Keratinocyte (primary cell): ENCODE results near the gene DNAH8. TPM values are rescaled to one million over a fixed set of nuclear protein-coding genes. Genes with fewer than 3 reads are reported as not detected.

Source experiments
- DNase-seq: peaks from one replicate; pipeline ENCODE4 v3.0.0-alpha.2; 2011; ENCODE audit warnings: low read depth, missing footprints, low spot score
- FAIRE-seq: peaks from 2 replicates; lab custom pipeline; 2011; peaks lifted over from hg19 to GRCh38; lab: Jason Lieb, UNC
- H2AFZ ChIP-seq: 2 replicates; pipeline ENCODE4 v1.6.0; 2012; ENCODE audit warnings: low read length, control low read depth, inconsistent platforms; ENCODE audit not compliant: control insufficient read depth
- H3K27ac ChIP-seq: 2 replicates; pipeline ENCODE4 v1.5.1; 2011; ENCODE audit warnings: low read length; ENCODE audit not compliant: control insufficient read depth, insufficient read depth
- H3K27me3 ChIP-seq: 3 replicates; pipeline ENCODE4 v1.6.0; 2011; ENCODE audit warnings: low read length; ENCODE audit not compliant: control insufficient read depth, insufficient read depth; ENCODE audit errors: extremely low read depth
- H3K36me3 ChIP-seq, 2 experiments: 2 replicates in 1 of 2; 3 replicates in 1 of 2; pipeline ENCODE4 v1.5.1; 2011; ENCODE audit warnings: low read length in 2 of 2, mild to moderate bottlenecking in 1 of 2; ENCODE audit not compliant: control insufficient read depth in 2 of 2, insufficient read depth in 2 of 2; ENCODE audit errors: extremely low read depth in 1 of 2
- H3K4me1 ChIP-seq: 3 replicates; pipeline ENCODE4 v1.5.1; 2011; ENCODE audit warnings: low read length; ENCODE audit not compliant: control insufficient read depth, insufficient read depth; ENCODE audit errors: extremely low read depth
- H3K4me2 ChIP-seq: 3 replicates; pipeline ENCODE4 v1.6.0; 2011; ENCODE audit warnings: low read depth, low read length; ENCODE audit not compliant: control insufficient read depth, insufficient read depth; ENCODE audit errors: extremely low read depth
- H3K4me3 ChIP-seq, 3 experiments: fragments of 200-600 bp in 1 of 3; sonication (generic) in 1 of 3; 2 replicates in 2 of 3; 3 replicates in 1 of 3; pipeline ENCODE4 v1.5.1; 2011 to 2016; ENCODE audit warnings: low read length in 3 of 3, mild to moderate bottlenecking in 3 of 3, control low read depth in 2 of 3, inconsistent platforms in 1 of 3, low read depth in 1 of 3, mixed read lengths in 1 of 3, mixed run types in 1 of 3, moderate library complexity in 1 of 3; ENCODE audit not compliant: control insufficient read depth in 2 of 3, insufficient read depth in 2 of 3; ENCODE audit errors: extremely low read depth in 1 of 3
- H3K79me2 ChIP-seq: 2 replicates; pipeline ENCODE4 v1.6.0; 2012; ENCODE audit warnings: low read length; ENCODE audit not compliant: control insufficient read depth, insufficient read depth
- H3K9ac ChIP-seq: 3 replicates; pipeline ENCODE4 v1.6.0; 2011; ENCODE audit warnings: low read length; ENCODE audit not compliant: control insufficient read depth, insufficient read depth; ENCODE audit errors: extremely low read depth
- H3K9me1 ChIP-seq: 3 replicates; pipeline ENCODE4 v1.6.0; 2011; ENCODE audit warnings: low read length; ENCODE audit not compliant: control insufficient read depth, insufficient read depth; ENCODE audit errors: extremely low read depth
- H3K9me3 ChIP-seq: 2 replicates; pipeline ENCODE4 v1.5.1; 2012; ENCODE audit warnings: low read depth, low read length; ENCODE audit not compliant: control insufficient read depth
- H4K20me1 ChIP-seq: 3 replicates; pipeline ENCODE4 v1.6.0; 2011; ENCODE audit warnings: low read length; ENCODE audit not compliant: control insufficient read depth, insufficient read depth; ENCODE audit errors: extremely low read depth
- EZH2 ChIP-seq: IDR thresholded peaks from one replicate; pipeline ENCODE4 v1.6.1; 2012; ENCODE audit warnings: inconsistent platforms, mild to moderate bottlenecking, low read length, moderate library complexity
- dilution Hi-C: fragments of 300-500 bp; cut with MboI; formaldehyde crosslinking; loops from one replicate; pipeline ENCODE4 v1.7.0; 2020; ENCODE audit warnings: low sequenced_read_pairs; ENCODE audit not compliant: extremely low pct_ligation_motif_present
- polyA plus RNA-seq, 5 experiments: library from polyadenylated mRNA; depleted of rRNA in 3 of 5; stranded (reverse) in 3 of 5; stranded (forward) in 1 of 5; unstranded in 1 of 5; fragments of >200 nt; gene quantifications; 1 replicate in 1 of 5; 2 replicates in 3 of 5; 3 replicates in 1 of 5; pipeline versions ENCODE4 v1.2.1 to v1.2.3, GENCODE V29; 2011 to 2012; ENCODE audit warnings: missing spikeins in 2 of 5, low read depth in 1 of 5, low replicate concordance in 1 of 5
- TF ChIP-seq, protein P1 (sequence below), 3 experiments: IDR thresholded peaks in 1 of 3; conservative IDR thresholded peaks in 1 of 3; optimal IDR thresholded peaks in 1 of 3; 2 replicates in 2 of 3; 3 replicates in 1 of 3; pipeline versions ENCODE3 to v1.5.1; 2011; ENCODE audit warnings: low read length in 3 of 3, mild to moderate bottlenecking in 3 of 3, moderate library complexity in 2 of 3, control low read depth in 1 of 3, inconsistent platforms in 1 of 3; ENCODE audit not compliant: insufficient read depth in 2 of 3; ENCODE audit errors: extremely low read depth in 1 of 3

DNAH8 gene
- polyA plus RNA-seq, 1 donor (not counting 4 experiments of a cell fraction or from before 2014, with no cell fraction given), result 0.01 TPM

DNA sequence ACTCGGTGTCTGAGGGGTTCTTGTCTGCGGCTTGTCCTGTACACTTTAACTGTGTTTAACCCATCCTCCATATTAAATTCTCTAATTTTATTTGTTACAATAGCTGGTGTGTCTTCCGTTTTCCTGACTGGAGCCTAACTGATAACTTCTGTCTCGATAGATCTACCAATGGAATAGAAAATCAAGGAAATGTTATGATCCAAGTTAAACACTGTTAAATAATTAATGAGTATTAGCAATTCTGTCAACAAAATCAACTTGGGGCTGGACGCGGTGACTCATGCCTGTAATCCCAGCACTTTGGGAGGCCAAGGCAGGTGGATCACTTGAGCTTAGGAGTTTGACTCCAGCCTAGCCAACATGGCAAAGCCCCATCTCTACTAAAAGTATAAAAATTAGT lies 81.7 kb downstream of the DNAH8 start:
- FAIRE-seq (no peak), DNase-seq (no peak)
- Histone ChIP-seq H3K9ac (no peak overlapping the region), H3K27ac (no peak overlapping the region), H3K27me3 (no peaks in the 10 kb centered on the region), H3K79me2 (no peaks in the 10 kb centered on the region), H3K4me1 (peaks cover 29% of the 10 kb centered on the region), H2AFZ (no peak overlapping the region), H3K9me3 (no peaks in the 10 kb centered on the region), H3K4me3 (no peak overlapping the region), H3K9me1 (no peaks in the 10 kb centered on the region), H3K4me2 (no peak overlapping the region), H4K20me1 (no peaks in the 10 kb centered on the region), H3K36me3 (no peaks in the 10 kb centered on the region)
- dilution Hi-C loops, result no loop called here
- TF ChIP-seq, protein P1, sequence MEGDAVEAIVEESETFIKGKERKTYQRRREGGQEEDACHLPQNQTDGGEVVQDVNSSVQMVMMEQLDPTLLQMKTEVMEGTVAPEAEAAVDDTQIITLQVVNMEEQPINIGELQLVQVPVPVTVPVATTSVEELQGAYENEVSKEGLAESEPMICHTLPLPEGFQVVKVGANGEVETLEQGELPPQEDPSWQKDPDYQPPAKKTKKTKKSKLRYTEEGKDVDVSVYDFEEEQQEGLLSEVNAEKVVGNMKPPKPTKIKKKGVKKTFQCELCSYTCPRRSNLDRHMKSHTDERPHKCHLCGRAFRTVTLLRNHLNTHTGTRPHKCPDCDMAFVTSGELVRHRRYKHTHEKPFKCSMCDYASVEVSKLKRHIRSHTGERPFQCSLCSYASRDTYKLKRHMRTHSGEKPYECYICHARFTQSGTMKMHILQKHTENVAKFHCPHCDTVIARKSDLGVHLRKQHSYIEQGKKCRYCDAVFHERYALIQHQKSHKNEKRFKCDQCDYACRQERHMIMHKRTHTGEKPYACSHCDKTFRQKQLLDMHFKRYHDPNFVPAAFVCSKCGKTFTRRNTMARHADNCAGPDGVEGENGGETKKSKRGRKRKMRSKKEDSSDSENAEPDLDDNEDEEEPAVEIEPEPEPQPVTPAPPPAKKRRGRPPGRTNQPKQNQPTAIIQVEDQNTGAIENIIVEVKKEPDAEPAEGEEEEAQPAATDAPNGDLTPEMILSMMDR (optimal IDR thresholded peaks at IDR 0.05 in 1 of 3, IDR thresholded peaks at IDR 0.05 in 1 of 3, conservative IDR thresholded peaks at IDR 0.05 in 1 of 3; ENCODE audit: extremely low read depth in 1 of 3, insufficient read depth in 2 of 3, low read length in 3 of 3), result no peak
- no peak for TF ChIP-seq EZH2

DNA sequence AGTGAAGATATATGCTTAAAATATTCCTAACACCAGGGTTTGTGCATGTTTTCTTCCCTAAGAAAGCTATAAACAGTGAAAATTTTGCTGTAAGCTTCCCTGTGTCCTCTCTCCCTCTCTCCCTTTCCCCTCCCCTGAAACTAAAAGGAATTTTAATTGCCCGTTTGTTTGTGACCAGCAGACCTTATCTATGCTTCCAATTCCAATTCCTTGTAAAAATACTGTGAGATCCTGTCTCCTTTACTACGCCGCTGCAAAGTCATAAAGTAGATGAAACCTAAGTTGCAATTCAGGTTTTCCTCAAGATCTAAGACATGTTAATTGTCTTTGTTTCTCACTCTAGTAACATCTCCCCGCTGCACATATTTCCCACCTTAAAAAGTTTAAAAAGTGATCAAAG lies 82.3 kb downstream of the DNAH8 start:
- dilution Hi-C loops, result no loop called here
- H4K20me1 ChIP-seq, result no peaks in the 10 kb centered on the region
- no peak for TF ChIP-seq EZH2
- TF ChIP-seq, protein P1 (optimal IDR thresholded peaks at IDR 0.05 in 1 of 3, IDR thresholded peaks at IDR 0.05 in 1 of 3, conservative IDR thresholded peaks at IDR 0.05 in 1 of 3; ENCODE audit: extremely low read depth in 1 of 3, insufficient read depth in 2 of 3, low read length in 3 of 3), result no peak
- H3K36me3 ChIP-seq, result no peaks in the 10 kb centered on the region
- no peaks in the 10 kb centered on the region for H3K27me3 ChIP-seq
- no peak overlapping the region for H3K9ac ChIP-seq
- H2AFZ ChIP-seq, result no peak overlapping the region
- FAIRE-seq, result no peak
- no peak overlapping the region for H3K27ac ChIP-seq
- no peak for DNase-seq
- H3K4me2 ChIP-seq, result no peak overlapping the region
- no peaks in the 10 kb centered on the region for H3K9me1 ChIP-seq
- H3K79me2 ChIP-seq, result no peaks in the 10 kb centered on the region
- H3K9me3 ChIP-seq, result no peaks in the 10 kb centered on the region
- no peak overlapping the region for H3K4me3 ChIP-seq
- peaks cover 29% of the 10 kb centered on the region for H3K4me1 ChIP-seq
